Gastrocnemius medialis (tissue), 4 donors: ENCODE data around the gene ALS2CL. TPM values are rescaled to one million over a fixed set of nuclear protein-coding genes. Genes with fewer than 3 reads are reported as not detected.

ENCODE experiments used
- ATAC-seq, 2 donors: fragments of 150-250 bp; one replicate each; pipeline ENCODE4 v1.9.1; 2016
- DNase-seq, 2 donors: peaks; one replicate each; pipeline ENCODE4 v3.0.0-alpha.2; 2019
- H3K27ac ChIP-seq, 4 donors: fragments of 200-600 bp; sonication (generic); 1 replicate in 1 of 4; 2 replicates in 3 of 4; pipeline ENCODE4 v1.5.1; 2016 to 2018; ENCODE audit warnings: mild to moderate bottlenecking in 2 of 4, moderate library complexity in 1 of 4
- H3K27me3 ChIP-seq, 3 donors: fragments of 200-600 bp; sonication (generic) in 2 of 3; 1 replicate in 1 of 3; 2 replicates in 2 of 3; pipeline versions ENCODE4 v1.5.1 to v1.6.0; 2016 to 2019; ENCODE audit warnings: mild to moderate bottlenecking in 1 of 3, moderate library complexity in 1 of 3
- H3K36me3 ChIP-seq, 2 donors: fragments of 200-600 bp; sonication (generic) in 1 of 2; one replicate each; pipeline ENCODE4 v1.5.1; 2017 to 2018
- H3K4me1 ChIP-seq, 2 donors: fragments of 200-600 bp; sonication (generic) in 1 of 2; one replicate each; pipeline ENCODE4 v1.5.1; 2016 to 2017; ENCODE audit warnings: mild to moderate bottlenecking in 2 of 2
- H3K4me3 ChIP-seq, 4 donors: fragments of 200-600 bp; sonication (generic) in 3 of 4; 1 replicate in 1 of 4; 2 replicates in 3 of 4; pipeline ENCODE4 v1.5.1; 2016 to 2019; ENCODE audit warnings: mild to moderate bottlenecking in 2 of 4
- H3K9me3 ChIP-seq, 3 donors: fragments of 200-600 bp; sonication (generic) in 2 of 3; 1 replicate in 1 of 3; 2 replicates in 2 of 3; pipeline ENCODE4 v1.5.1; 2016 to 2019
- CTCF ChIP-seq, 5 experiments: fragments of 450-650 bp in 3 of 5; fragments of 200-600 bp in 2 of 5; sonication (generic) in 2 of 5; IDR thresholded peaks in 4 of 5; conservative IDR thresholded peaks in 1 of 5; 1 replicate in 4 of 5; 2 replicates in 1 of 5; pipeline ENCODE4 v1.5.1; 2016 to 2019; ENCODE audit warnings: antibody characterized with exemption in 5 of 5, mild to moderate bottlenecking in 3 of 5, moderate library complexity in 3 of 5
- POLR2A ChIP-seq, 2 donors: fragments of 450-650 bp; IDR thresholded peaks; one replicate each; pipeline ENCODE4 v1.6.1; 2017; ENCODE audit warnings: antibody characterized with exemption in 2 of 2, mild to moderate bottlenecking in 2 of 2, moderate library complexity in 2 of 2
- in situ Hi-C, 4 donors: fragments of 200-750 bp; cut with MboI; loops; one replicate each; pipeline versions ENCODE4 v1.15.0 to v1.8.0; 2017; ENCODE audit warnings: low sequenced_read_pairs in 4 of 4
- intact Hi-C: fragments of 100-400 bp; cut with DNase I; formaldehyde crosslinking; loops from one replicate; pipeline ENCODE4 v1.15.1; 2023; ENCODE audit warnings: low total_unique reads
- total RNA-seq, 4 donors: library from RNA; depleted of rRNA; stranded (reverse); fragments of >200 nt; gene quantifications; one replicate each; pipeline versions ENCODE4 v1.1.0 to v1.2.3, GENCODE V29; 2016

ALS2CL gene
- total RNA-seq, 4 donors from 2014 or later: 3.8 to 13.2 (median 6.2) TPM

- Histone ChIP-seq H3K27ac (peak overlapping the region; percentile 32 to 55 (median 38)), H3K9me3 (no peaks in the 10 kb centered on the region), H3K27me3 (no peaks in the 10 kb centered on the region), H3K4me1 (peaks cover 47 to 53% of the 10 kb centered on the region in 2 donors), H3K4me3 (no peak overlapping the region), H3K36me3 (no peaks in the 10 kb centered on the region)
- intact Hi-C loops: loop anchor here (5.0 to 10.0 kb wide), 2 partner anchors 622 to 1085 kb away; partner anchors contain the start of gene SMARCC1
- TF ChIP-seq CTCF (IDR thresholded peaks at IDR 0.05 in 4 of 5, conservative IDR thresholded peaks at IDR 0.05 in 1 of 5): no peak
- no peak for TF ChIP-seq POLR2A (IDR thresholded peaks at IDR 0.05)
- DNase-seq: peak; percentile 40 to 62
- no peak for ATAC-seq
- in situ Hi-C loops: loop anchor here (5.0 to 25.0 kb wide), 4 partner anchors 212 to 637 kb away; no protein-coding TSS in a partner anchor
Observed at GRCh38 chr3:46699676-46700523, 6.4 kb upstream of the ALS2CL start.

GRCh38 chr3:46695962-46696894 is 2.7 kb upstream of the ALS2CL start:
- TF ChIP-seq POLR2A (IDR thresholded peaks at IDR 0.05): peak; percentile 18 to 40
- TF ChIP-seq CTCF (IDR thresholded peaks at IDR 0.05 in 4 of 5, conservative IDR thresholded peaks at IDR 0.05 in 1 of 5): peak; percentile 32 to 55 (median 35)
- ATAC-seq (peak; percentile 55), DNase-seq (peak; percentile 81 to 90)
- H3K4me3 ChIP-seq: no peak overlapping the region
- H3K27me3 ChIP-seq: no peaks in the 10 kb centered on the region
- H3K27ac ChIP-seq: peak overlapping the region; percentile 93 to 97 (median 96)
- H3K4me1 ChIP-seq: peaks cover 66 to 67% of the 10 kb centered on the region in 2 donors
- H3K9me3 ChIP-seq: no peaks in the 10 kb centered on the region
- in situ Hi-C loops: loop anchor here in 1 of 4 donors (25.0 kb wide), 1 partner anchor 316 kb away; no protein-coding TSS in a partner anchor
- intact Hi-C loops: loop anchor here (2.0 to 10.0 kb wide), 2 partner anchors 129 to 1089 kb away; partner anchors contain the start of genes LRRC2 and SMARCC1
- no peaks in the 10 kb centered on the region for H3K36me3 ChIP-seq

- H3K4me1 ChIP-seq: peaks cover 62% of the 10 kb centered on the region in 2 donors
- H3K27ac ChIP-seq: peak overlapping the region; percentile 93 to 97 (median 96)
- intact Hi-C loops (loop anchor here (2.0 to 10.0 kb wide), 2 partner anchors 129 to 1089 kb away; partner anchors contain the start of genes LRRC2 and SMARCC1), in situ Hi-C loops (loop anchor here in 1 of 4 donors (25.0 kb wide), 1 partner anchor 317 kb away; no protein-coding TSS in a partner anchor)
- peak in 3 of 5 experiments; percentile 33 to 55 (median 38) for TF ChIP-seq CTCF (IDR thresholded peaks at IDR 0.05 in 4 of 5, conservative IDR thresholded peaks at IDR 0.05 in 1 of 5)
- TF ChIP-seq POLR2A (IDR thresholded peaks at IDR 0.05): no peak
- no peaks in the 10 kb centered on the region for H3K9me3 ChIP-seq
- ATAC-seq: peak; percentile 29 to 33
- H3K36me3 ChIP-seq: no peaks in the 10 kb centered on the region
- no peaks in the 10 kb centered on the region for H3K27me3 ChIP-seq
- no peak overlapping the region for H3K4me3 ChIP-seq
- DNase-seq: peak; percentile 72 to 83
Observed at GRCh38 chr3:46695177-46695961, 1.9 kb upstream of the ALS2CL start.
